Lower lobe of right lung (tissue), 2 donors: ENCODE measurements around the gene EXOC1L. TPM values are rescaled to one million over a fixed set of nuclear protein-coding genes. Genes with fewer than 3 reads are reported as not detected.
"Not testable (repeated sequence)": the region's sequence is repeated elsewhere in the genome, so short reads cannot be mapped to it uniquely, and the experiment has no call there.

Experiments used
- ATAC-seq, 2 donors: fragments of 200-7000 bp; cut with Tn5 transposase; one replicate each; pipeline ENCODE4 v1.9.1; 2020 to 2022; ENCODE audit warnings: mild to moderate bottlenecking in 2 of 2, moderate library complexity in 2 of 2
- DNase-seq: peaks from one replicate; pipeline ENCODE4 v3.0.0-alpha.2; 2020
- H3K27ac ChIP-seq: fragments of 200-600 bp; one replicate; pipeline ENCODE4 v1.8.0; 2022
- H3K27me3 ChIP-seq: fragments of 200-600 bp; one replicate; pipeline ENCODE4 v1.8.0; 2022; ENCODE audit warnings: low read depth
- H3K36me3 ChIP-seq: fragments of 200-600 bp; one replicate; pipeline ENCODE4 v1.8.0; 2022; ENCODE audit warnings: mild to moderate bottlenecking
- H3K4me1 ChIP-seq: fragments of 200-600 bp; one replicate; pipeline ENCODE4 v1.8.0; 2022
- H3K4me3 ChIP-seq: fragments of 200-600 bp; one replicate; pipeline ENCODE4 v1.8.0; 2022; ENCODE audit warnings: mild to moderate bottlenecking
- H3K9me3 ChIP-seq: fragments of 200-600 bp; one replicate; pipeline ENCODE4 v1.8.0; 2022
- CTCF ChIP-seq: fragments of 200-600 bp; IDR thresholded peaks from one replicate; pipeline ENCODE4 v1.8.0; 2022; ENCODE audit warnings: antibody characterized with exemption, mild to moderate bottlenecking
- intact Hi-C: fragments of 100-400 bp; cut with DNase I; formaldehyde crosslinking; loops from one replicate; pipeline ENCODE4 v1.11.0; 2022
- total RNA-seq: library from RNA; stranded (reverse); fragmentation: NEBNext Ultra II Directional; extraction: Animal tissue kit (Norgen Biotek cat#: 25700); gene quantifications from one replicate; pipeline ENCODE4 v1.2.1, GENCODE V29; 2021
- donor health status: DM: no; HTN: yes; CAD: no; lungs with severe emphysema.

The EXOC1L gene
- total RNA-seq, 1 donor from 2014 or later: not detected

DNA sequence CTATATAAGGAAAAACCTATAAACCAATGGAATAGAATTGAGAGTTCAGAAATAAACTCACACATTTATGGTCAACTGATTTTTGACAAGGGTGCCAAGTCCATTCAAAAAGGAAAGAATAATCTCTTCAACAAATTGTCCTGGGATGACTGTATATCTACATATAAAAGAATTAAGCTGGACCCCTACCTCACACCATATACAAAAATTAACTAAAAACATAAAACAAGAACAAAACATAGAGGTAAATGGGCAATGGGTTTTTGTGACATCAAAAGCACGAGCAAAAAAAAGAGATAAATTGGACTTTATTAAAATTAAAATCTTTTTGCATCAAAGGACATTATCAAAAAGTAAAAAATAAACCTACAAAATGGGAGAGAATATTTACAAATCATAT lies 18.3 kb downstream of the EXOC1L start:
- DNase-seq (no peak), ATAC-seq (no peak)
- Histone ChIP-seq H3K36me3 (no peaks in the 10 kb centered on the region), H3K27ac (no peak overlapping the region), H3K9me3 (no peaks in the 10 kb centered on the region), H3K4me3 (no peak overlapping the region), H3K4me1 (no peaks in the 10 kb centered on the region), H3K27me3 (no peaks in the 10 kb centered on the region)
- intact Hi-C loops: no loop called here
- no peak for TF ChIP-seq CTCF

GRCh38 chr4:55838356-55838755 lies 18.8 kb downstream of the EXOC1L start:
- H3K9me3 ChIP-seq: no peaks in the 10 kb centered on the region
- no peaks in the 10 kb centered on the region for H3K4me1 ChIP-seq
- intact Hi-C loops: no loop called here
- H3K27me3 ChIP-seq: no peaks in the 10 kb centered on the region
- TF ChIP-seq CTCF: no peak
- no peak for ATAC-seq
- no peak overlapping the region for H3K27ac ChIP-seq
- no peak overlapping the region for H3K4me3 ChIP-seq
- H3K36me3 ChIP-seq: no peaks in the 10 kb centered on the region
- no peak for DNase-seq

- no peaks in the 10 kb centered on the region for H3K27me3 ChIP-seq
- H3K9me3 ChIP-seq: no peaks in the 10 kb centered on the region
- H3K4me1 ChIP-seq: no peaks in the 10 kb centered on the region
- intact Hi-C loops: no loop called here
- H3K27ac ChIP-seq: no peak overlapping the region
- H3K36me3 ChIP-seq: no peaks in the 10 kb centered on the region
- ATAC-seq (no peak), DNase-seq (no peak)
- no peak overlapping the region for H3K4me3 ChIP-seq
- no peak for TF ChIP-seq CTCF
Observed at GRCh38 chr4:55838952-55839351, 19.4 kb downstream of the EXOC1L start.

DNA sequence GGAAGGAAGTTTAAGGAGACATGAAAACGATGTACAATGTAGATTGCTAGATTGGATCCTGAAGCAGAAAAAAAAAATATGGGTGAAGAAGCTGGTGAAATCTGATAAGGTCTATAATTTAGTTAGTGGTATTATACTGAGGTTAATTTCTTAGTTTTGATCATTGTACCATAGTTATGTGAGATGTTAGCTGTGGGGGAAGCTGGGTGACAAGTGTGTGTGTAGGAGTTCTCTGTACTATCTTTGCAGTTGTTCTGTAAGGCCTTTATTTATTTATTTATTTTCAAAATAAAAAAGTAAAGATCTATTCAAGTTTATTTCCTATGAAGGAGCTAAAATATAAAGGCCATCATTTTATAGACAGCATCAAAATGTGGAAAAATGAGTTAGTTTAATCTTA lies 21.4 kb downstream of the EXOC1L start:
- no peak for TF ChIP-seq CTCF

GRCh38 chr4:55841373-55842239 lies 22.0 kb downstream of the EXOC1L start:
- intact Hi-C loops, H3K4me3 ChIP-seq, H3K9me3 ChIP-seq, DNase-seq, H3K27me3 ChIP-seq, ATAC-seq, H3K36me3 ChIP-seq, H3K4me1 ChIP-seq: not testable (repeated sequence)
- peak overlapping the region; percentile 31 for H3K27ac ChIP-seq

More for the DNA sequence above, 21.4 kb downstream of the EXOC1L start:
- DNase-seq (no peak), ATAC-seq (no peak)
- H3K4me1 ChIP-seq: no peaks in the 10 kb centered on the region
- no peak overlapping the region for H3K27ac ChIP-seq
- no peaks in the 10 kb centered on the region for H3K36me3 ChIP-seq
- H3K4me3 ChIP-seq: no peak overlapping the region
- no peaks in the 10 kb centered on the region for H3K9me3 ChIP-seq
- intact Hi-C loops: no loop called here
- H3K27me3 ChIP-seq: no peaks in the 10 kb centered on the region

GRCh38 chr4:55842312-55842711 lies 22.7 kb downstream of the EXOC1L start:
- H3K4me3 ChIP-seq, intact Hi-C loops, H3K27me3 ChIP-seq, H3K27ac ChIP-seq, H3K9me3 ChIP-seq, H3K36me3 ChIP-seq, H3K4me1 ChIP-seq, ATAC-seq, DNase-seq: not testable (repeated sequence)
